GM19239 (cell line): ENCODE data around the gene MICAL2.

Experiments used
- DNase-seq: peaks from one replicate; pipeline ENCODE4 v3.0.0; 2011; ENCODE audit warnings: low spot score; ENCODE audit not compliant: insufficient read length
- FAIRE-seq: peaks from 2 replicates; lab custom pipeline; 2011; peaks lifted over from hg19 to GRCh38; lab: Jason Lieb, UNC

The MICAL2 gene

DNA sequence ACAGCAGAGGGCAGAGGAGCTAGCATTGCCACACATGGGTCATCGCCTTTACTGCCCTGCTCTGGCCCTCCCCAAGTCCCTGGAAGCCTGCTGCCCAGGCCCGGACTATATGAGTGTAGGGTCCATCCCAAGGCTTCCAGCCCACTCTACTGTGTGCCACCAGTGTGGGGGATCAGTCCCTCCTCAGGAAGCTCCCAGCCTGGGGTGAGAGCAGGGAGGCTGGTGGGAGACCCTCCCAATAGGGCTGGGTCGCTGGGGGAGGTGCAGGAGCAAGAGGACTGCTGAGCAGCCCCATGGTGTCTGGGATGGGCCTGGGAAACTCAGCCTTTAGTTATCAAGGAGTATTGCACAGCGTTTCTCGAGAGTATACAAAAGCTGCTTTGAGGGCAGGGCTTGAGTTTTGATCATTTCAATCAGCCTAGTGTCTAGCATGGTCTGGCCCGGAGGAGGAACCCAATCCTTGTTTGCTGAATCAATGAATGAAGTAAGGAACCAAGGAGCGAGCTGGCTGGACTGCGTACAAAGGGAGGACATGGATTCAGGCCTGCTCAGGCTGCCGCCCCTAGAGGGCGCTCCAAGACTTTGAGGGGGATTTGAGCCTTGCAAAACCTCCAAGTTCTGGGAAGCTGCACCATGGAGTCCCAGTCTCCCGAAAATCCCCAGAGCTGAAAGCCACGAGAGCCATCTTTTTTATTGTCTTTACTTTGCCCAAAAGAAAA lies 178.0 kb downstream of the MICAL2 start:
- FAIRE-seq (no peak), DNase-seq (peak; percentile 56)

DNA sequence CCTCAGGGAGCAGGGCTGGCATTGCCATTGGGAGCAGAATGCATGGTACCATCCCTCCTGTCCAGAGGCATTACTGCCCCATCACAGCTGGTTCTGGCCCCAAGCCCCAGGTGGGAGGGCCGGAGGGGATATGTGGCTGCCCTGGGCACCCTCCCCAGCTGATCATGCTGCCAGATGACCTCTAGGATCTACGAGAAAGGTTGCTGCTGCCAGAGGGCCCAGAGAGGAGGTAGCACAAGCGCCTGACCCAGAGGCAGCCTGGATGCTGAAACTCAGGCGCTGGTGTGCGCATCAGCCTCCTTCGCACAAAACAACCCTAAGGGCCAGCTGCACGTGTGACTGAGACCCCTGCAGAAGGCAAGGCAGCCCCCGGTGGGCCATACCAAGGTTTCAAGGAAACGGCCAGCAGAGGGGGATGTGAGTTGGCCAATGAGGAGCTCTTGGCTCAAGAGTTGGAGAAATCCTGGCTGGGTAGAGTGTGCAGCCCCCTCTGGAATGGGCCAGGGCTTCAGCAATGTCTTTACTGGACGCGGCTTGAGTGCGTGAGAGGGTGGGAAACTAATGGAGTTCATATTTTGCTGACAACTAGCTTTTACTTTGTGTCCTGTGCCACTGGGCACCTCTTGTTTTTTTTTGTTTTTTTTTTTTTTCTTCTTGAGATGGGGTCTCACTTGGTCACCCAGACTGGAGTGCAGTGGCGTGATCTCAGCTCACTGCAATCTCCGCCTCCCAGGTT lies 178.7 kb downstream of the MICAL2 start:
- DNase-seq (no peak), FAIRE-seq (no peak)

DNA sequence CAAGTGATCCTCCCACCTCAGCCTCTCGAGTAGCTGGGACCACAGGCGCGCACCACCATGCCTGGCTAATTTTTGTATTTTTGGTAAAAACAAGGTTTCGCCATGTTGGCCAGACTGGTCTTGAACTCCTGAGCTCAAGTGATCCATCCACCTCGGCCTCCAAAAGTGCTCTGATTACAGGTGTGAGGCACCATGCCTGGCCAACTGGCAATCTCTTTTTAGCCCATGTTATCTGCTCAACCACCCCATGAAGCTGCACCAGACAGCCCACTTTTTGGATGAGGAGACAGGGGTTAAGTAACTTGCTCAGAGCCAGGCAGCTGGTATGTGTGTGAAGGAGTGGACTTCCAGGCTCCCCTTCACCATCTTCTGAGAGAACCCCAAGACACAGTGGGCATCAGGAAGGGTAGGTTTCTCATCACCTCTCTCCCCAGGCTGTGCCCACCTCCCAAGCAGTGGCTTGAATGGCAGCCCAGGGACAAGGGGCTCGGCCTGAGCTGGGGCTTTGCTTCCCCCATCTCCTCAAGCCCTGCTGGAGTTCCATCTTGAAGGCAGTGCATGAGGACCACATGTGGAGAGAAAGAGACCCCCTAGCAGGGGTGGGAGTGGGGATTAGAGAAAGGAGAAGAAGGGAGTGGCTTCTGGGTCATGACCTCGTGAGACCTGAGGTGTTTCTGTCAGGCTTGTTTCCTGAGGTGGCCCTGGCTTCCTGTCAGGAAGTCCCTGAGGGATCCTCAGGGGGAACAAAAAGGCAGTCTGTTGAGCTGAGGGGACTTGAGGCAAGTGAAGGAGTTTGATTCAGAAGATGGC lies 179.5 kb downstream of the MICAL2 start:
- DNase-seq (no peak), FAIRE-seq (no peak)

DNA sequence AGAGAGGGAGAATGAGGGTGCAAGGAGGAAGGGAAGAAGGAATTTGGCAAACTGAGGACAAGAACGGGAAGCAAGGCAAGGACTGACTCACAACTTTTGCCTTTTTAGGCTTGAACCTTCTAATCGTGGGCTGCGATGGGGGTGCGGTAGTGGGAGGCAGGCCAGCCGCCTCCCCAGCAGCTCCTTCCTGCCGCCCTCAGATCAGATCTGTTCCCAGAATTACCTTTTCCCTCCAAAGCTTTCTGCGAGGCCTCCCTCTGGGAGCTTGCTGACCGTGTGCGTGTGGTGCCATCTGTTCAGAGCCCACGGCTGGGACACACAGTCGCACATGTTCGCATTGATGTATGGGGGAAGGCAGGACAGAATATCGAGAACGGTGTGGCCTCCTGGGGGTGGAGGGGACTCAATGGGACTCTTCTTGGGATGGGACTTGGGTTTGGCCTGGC lies 180.1 kb downstream of the MICAL2 start:
- no peak for FAIRE-seq

DNA sequence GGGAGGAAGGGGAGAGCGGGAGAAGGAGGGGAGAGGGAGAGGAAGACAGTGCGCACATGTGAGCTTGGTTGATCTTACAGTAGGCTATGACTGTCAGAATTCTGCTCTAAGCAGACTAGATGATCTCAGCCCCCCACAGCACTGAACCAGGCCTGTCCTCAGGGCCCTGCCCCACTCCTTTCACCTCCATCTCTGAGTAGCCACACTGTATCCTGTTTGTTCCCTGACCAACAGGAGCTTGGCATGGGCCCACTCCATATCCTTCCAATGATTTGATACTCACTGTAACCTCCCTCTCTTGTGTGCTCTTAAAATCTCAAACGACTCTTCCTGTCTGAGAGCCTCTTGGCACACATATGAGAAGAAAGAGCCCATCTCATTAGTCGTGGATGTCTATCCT lies 180.9 kb downstream of the MICAL2 start:
- no peak for FAIRE-seq
- no peak for DNase-seq

More for the DNA sequence above, 180.1 kb downstream of the MICAL2 start:
- no peak for DNase-seq

DNA sequence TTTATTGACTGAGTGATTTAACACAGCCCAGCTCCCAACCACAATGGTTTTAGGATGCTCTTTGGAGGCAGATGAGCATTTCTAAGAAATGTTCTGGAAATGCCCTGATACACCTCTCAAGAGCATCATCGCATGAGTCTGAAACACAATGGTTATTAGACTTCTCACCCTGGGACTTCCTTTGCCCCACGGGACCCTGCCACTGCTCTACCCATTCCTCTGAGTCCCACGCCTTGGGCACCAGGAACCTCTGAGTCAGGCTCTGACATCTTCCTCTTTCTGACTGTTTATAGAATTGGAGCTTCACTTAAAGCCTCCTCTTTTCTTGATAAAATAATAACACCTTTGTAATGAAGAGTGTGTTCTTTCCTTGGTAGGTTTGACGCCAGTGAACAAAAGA lies 181.4 kb downstream of the MICAL2 start:
- DNase-seq = no peak
- FAIRE-seq = no peak

DNA sequence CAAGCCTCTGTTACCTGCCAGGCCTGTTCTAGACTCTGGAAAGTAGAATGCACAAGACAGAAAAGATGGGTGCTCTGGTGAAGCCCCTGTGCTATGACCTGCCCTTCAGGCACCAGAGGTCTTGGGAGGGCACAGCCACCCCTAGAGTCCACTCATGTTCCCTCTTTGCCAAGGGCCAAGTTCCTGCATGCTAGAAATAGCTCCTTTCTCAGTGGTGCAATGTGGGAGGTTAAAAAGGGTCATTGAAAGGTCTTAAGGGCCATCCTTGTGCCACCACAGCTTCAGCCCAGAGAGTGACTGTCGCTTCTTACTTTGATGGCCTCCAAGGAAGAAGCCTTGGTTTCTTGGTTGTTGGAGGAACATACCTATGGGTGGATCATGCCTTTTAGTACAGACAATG lies 182.4 kb downstream of the MICAL2 start:
- no peak for DNase-seq
- FAIRE-seq = no peak

DNA sequence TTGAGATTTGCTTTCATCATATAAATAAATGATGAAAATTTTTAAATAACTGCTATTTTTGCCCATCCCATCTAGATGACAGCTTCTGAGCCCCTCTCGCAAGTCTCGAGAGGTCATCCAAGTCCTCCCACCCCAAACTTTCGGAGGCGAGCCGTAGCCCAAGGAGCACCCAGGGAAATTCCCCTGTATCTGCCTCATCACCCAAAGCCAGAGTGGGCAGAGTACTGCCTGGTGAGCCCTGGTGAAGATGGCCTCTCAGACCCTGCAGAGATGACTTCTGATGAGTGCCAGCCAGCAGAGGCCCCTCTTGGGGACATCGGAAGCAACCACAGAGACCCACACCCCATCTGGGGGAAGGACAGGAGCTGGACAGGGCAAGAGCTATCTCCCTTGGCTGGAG lies 183.1 kb downstream of the MICAL2 start:
- FAIRE-seq (no peak), DNase-seq (no peak)

DNA sequence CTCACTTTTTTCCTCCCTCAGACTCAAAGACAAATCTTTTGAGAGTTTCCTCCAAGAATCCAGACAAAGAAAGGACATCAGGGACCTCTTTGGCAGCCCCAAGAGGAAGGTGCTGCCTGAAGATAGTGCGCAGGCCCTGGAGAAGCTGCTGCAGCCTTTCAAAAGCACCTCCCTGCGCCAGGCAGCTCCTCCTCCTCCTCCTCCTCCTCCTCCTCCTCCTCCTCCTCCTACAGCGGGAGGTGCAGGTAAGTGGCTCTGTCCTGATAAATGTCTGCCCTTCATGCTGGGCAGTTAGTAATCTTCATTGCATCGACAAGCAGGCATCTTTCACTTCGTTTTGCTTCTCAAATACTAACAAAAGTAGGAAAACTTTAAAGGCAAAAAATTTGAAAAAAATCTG lies 184.2 kb downstream of the MICAL2 start:
- DNase-seq (no peak), FAIRE-seq (no peak)

DNA sequence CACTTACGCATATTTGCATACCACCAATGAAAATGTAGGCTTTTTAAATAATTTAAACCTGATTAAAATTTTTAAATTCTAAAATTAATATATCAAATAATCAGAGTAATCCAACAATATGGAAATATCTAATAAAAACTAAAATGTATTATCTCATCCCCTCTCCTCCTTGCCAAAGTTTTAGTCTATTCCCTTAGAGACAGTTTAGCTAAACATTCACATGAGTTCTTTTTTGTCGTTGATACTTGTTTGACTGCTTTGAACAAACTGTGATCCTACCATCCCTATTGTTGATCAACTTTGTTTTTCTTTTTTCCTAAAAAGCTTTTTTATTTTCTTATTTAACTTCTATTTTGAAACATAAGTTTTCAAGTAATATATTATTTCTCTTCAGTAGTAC lies 185.6 kb downstream of the MICAL2 start:
- no peak for DNase-seq
- FAIRE-seq = no peak

DNA sequence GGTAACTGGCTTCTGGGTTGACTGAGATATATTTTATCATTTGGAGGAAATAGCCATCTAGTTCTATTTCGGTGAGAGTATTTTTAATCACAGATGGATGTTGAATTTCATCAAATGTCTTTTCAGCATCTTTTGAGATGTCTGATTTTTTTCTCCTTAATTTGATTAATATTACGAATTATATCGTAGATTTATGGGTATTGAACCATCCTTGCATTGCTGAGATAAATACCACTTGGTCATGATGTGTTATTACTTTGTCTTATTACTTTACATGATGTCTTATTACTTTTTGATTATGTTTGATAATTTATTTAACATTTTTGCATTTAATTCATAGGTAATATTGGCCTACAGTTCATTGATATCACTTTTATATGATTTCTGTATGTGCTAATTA lies 188.2 kb downstream of the MICAL2 start:
- DNase-seq (no peak), FAIRE-seq (no peak)

DNA sequence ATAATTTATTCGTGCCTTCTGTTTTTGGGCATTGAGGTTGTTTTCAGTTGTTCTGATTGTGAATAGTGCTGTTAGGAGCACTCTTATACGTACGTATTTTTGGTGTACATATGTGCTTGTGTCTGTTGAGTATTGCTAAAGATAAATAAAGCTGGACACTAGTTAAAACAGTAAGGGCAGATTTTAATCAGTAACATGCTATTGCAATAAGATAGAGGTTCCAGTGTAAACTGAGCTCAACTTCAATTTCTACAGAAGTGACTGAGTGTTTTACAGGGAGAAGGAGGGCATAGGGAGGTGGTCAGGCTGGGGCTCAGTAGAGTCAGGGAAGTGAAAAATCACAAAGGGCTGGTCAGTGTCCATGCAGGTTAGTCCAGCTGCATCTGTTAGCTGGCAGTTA lies 191.0 kb downstream of the MICAL2 start:
- no peak for DNase-seq

DNA sequence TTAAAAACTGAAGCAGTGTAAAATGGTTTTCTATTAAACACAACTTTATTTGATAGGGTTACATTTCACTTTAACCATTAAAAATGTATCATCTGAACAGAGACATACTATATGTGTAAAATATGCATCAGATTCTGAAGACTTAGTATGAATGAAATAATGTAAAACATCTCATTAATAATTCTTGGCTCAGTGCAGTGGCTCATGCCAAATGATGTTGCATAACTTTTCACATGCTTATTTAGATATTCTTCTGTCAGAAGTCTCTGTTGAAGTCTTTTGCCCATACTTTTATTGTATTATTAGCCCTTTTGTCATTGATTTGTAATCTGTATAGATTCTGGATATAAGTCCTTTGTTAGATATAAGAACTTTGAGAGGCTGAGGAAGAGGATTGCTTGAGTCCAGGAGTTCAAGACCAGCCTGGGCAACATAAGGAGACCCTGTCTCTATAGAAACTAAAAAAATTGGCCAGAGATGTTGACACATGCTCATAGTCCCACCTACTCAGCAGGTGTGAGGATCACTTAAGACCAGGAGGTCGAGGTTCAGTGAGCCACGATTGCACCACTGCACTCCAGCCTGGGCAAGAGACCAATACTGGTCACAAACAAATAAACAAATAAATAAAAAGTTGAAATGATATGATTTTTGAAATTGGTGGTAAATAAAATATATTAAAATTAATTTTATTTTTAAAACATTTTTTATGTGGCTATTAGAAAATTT lies 193.2 kb downstream of the MICAL2 start:
- no peak for DNase-seq
- no peak for FAIRE-seq

More for the DNA sequence above, 191.0 kb downstream of the MICAL2 start:
- FAIRE-seq = no peak

DNA sequence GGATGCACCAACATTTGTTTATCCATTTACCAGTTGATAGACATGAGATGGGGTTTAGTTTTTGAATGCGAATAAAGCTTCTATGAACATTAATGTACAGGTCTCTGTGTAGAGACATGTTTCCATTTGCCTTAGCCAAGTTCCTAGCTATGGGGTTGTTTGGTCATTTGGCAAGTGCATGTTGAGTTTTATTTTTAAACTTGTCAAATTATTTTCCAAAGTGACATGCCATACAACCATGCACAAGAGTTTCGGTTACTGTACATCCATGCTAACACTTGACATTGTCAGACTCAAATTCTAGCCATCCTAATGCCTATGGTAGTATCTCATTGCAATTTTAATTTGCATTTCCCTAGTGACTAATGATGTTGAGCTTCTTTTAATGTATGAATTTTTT lies 196.4 kb downstream of the MICAL2 start:
- DNase-seq (no peak), FAIRE-seq (no peak)

DNA sequence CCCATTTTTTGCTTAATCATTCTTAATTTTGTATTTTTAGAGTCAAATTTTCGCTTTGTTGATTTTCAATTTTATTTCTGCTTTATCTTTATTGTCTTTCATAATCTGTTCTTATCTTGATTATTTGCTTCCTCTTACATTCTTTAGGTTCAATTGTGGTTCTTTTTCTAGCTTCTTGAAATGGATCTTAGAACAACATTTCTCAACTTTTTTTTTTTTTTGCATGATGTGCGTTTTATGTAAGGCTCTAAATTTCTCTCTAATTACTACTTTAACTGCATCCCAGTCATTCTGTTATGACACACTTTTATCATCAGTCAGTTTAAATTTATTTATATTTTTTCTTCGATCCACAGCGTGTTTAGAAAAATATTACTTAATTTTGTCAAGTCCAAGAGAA lies 201.7 kb downstream of the MICAL2 start:
- FAIRE-seq = no peak
- no peak for DNase-seq
